Brain pericyte (primary cell): Measurements from ENCODE around the gene ZNF839.

ENCODE experiments used
- DNase-seq: peaks from one replicate; pipeline ENCODE4 v3.0.0-alpha.2; 2012; ENCODE audit warnings: low read depth, low spot score

The ZNF839 gene

GRCh38 chr14:102387086-102387485 lies 67.5 kb downstream of the ZNF839 start:
- DNase-seq, result no peak

GRCh38 chr14:102389246-102389645 lies 69.7 kb downstream of the ZNF839 start:
- no peak for DNase-seq

- DNase-seq, result no peak
Measured at GRCh38 chr14:102390064-102390855, 70.7 kb downstream of the ZNF839 start.
